ENCODE measurements around the gene DICER1.

DNA sequence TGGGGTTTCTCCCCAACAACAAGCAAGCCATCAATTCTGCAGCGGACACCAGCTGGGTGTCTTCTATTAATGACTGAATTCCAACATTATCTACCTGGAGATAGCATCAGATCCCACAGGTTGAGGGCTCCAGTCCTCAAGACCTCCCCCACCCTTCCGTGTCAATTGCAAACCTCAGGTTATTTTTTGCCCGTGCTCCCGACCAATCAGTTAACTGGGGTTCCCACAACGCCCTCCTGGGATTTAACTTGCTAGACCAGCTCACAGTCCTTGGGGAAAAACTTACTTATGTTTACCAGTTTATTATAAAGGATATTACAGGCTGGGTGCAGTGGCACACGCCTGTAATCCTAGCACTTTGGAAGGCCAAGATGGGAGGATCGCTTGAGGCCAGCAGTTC is 9.7 kb downstream of the DICER1 start:
- TF ChIP-seq CTCF (IDR thresholded peaks at IDR 0.05) = no peak
- no peak for TF ChIP-seq ZFX (IDR thresholded peaks at IDR 0.05; ENCODE audit: borderline replicate concordance)
